GM12875 (cell line): ENCODE data around the gene PARP16.

Experiments
- H3K4me3 ChIP-seq: one replicate; pipeline ENCODE4 v1.5.1; 2011; ENCODE audit warnings: low read depth, low read length, control low read depth
- CTCF ChIP-seq: IDR thresholded peaks from 2 replicates; pipeline ENCODE4 v1.5.1; 2011; ENCODE audit warnings: low read depth, mild to moderate bottlenecking, control low read depth, inconsistent platforms, low read length, moderate library complexity, borderline replicate concordance; ENCODE audit not compliant: insufficient read depth

The PARP16 gene

GRCh38 chr15:65303687-65304380, 17.2 kb upstream of the PARP16 start:
- no peak; the same call in 1 of the 2 replicates for TF ChIP-seq CTCF
- H3K4me3 ChIP-seq = peak overlapping the region; percentile 55

- TF ChIP-seq CTCF = no peak
These were observed 15.4 kb upstream of the PARP16 start for GRCh38 chr15:65302061-65302460.

DNA sequence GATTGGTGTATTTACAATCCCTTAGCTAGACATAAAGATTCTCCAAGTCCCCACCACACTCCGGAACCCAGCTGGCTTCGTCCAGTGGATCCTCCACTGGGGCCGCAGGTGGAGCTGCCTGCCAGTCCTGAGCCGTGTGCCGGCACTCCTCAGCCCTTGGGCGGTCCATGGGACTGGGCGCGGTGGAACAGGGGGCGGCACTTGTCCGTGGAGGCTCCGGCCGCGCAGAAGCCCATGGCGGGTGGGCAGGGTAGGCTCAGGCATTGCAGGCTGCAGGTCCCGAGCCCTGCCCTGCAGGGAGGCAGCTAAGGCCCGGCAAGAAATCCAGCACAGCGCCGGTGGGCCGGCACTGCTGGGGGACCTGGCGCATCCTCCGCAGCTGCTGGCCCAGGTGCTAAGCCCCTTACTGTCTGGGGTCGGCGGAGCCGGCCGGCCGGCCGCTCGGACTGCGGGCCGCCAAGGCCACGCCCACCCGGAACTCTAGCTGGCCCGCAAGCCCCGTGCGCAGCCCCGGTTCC, 14.3 kb upstream of the PARP16 start:
- no peak for TF ChIP-seq CTCF
- no peak overlapping the region for H3K4me3 ChIP-seq

More at GRCh38 chr15:65302061-65302460, 15.4 kb upstream of the PARP16 start:
- no peak overlapping the region for H3K4me3 ChIP-seq

GRCh38 chr15:65298731-65299130, 12.0 kb upstream of the PARP16 start:
- H3K4me3 ChIP-seq = no peak overlapping the region
- no peak for TF ChIP-seq CTCF

- no peak for TF ChIP-seq CTCF
- H3K4me3 ChIP-seq = no peak overlapping the region
These were observed 6.3 kb upstream of the PARP16 start for GRCh38 chr15:65292938-65293518.

- no peak overlapping the region for H3K4me3 ChIP-seq
- TF ChIP-seq CTCF = no peak
These were observed 3.5 kb upstream of the PARP16 start for GRCh38 chr15:65290228-65290627.
